ENCODE results near the gene XCL1.
A peak's percentile ranks its signal among the peaks of the same experiment; 100 is the strongest.

Gene XCL1

GRCh38 chr1:168607872-168608428, 31.5 kb downstream of the XCL1 start:
- DNase-seq: no peak

DNA sequence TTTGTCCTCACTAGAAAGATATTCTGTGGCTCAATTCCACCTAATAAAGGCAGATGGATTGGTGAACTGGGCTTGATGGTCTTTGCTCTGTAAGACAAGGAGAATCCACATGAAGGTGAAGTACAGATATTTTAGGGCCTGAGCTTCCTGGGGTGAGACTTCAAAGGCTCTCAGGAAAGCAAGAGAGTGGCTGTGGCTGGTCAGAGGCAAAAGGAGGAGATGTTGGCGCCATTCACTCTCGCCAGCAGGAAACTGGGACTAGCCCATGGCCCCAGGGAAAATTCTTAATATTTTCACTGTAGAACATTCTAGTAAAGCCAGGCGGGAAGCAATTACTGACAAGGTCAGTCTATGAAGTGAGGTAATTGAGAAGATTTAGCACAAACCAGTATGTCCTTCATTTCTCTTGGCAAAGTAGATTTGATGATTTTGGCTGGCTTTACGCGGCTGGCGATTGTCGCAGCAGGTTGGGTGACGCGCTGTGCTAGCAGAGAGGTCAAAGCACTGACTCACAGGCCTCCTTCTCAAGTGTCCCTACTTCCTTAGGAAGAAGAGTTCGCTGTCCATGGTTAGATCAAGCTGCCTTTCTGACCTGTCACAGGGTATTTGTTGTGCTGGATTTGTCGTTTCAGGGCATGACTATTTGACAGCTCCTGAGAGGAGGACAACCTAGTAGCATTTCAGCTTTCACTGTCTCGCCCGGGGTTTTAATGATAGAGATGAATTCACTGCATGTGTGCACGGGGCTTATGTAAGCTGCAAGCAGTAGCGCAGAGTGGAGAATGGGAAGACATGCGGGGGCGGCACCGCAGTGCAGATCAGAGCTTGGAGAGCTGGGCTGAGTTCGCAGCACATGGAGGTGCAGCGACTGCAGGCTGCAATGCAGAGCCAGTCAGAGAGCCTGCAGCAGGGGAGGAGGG, 32.7 kb downstream of the XCL1 start:
- DNase-seq: no peak

- no peak for DNase-seq
Observed at GRCh38 chr1:168609741-168610510, 33.5 kb downstream of the XCL1 start.

DNA sequence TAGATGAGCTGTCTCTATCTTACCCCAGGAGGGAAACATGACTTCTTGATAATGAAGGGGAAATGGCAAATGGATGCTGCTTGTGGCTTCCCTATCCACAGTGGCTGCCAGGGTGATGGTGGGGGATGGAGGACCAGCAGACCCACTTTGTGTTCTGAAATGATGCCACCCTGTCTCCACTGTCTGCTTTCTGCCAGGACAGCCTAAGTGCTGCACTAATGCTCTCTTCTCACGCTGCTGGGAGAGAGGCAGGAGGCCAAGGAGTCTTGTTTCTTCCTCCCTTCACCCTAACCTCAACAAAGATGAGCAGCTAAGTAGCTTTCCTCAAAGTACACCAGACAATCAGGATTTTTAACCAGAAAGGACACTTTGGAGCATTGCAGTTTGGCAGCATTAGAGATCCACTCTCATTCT, 36.6 kb downstream of the XCL1 start:
- DNase-seq: no peak

GRCh38 chr1:168613691-168614231, 37.4 kb downstream of the XCL1 start:
- DNase-seq: peak; percentile 78

- DNase-seq: no peak
Observed at GRCh38 chr1:168614235-168614634, 37.8 kb downstream of the XCL1 start.

DNA sequence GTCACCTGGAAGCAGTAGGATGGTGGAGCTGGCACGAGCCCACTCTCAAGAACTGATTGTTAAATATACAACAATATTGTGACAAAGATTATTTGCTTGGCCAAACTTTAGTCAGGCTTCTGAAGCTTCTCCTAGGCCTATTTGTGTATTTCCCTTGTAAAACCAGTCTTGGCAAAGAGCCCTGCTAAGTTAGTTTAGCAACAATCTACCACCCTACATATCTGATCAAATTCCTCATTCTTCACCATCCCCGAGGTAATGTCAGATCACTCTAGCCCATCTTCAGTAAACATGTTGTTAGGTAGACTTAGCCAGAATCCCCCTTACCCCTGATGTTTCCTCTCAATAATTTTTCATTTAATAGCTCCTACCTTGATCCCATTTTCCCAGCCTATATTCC, 39.6 kb downstream of the XCL1 start:
- DNase-seq: no peak

GRCh38 chr1:168617974-168618750, 41.8 kb downstream of the XCL1 start:
- DNase-seq: no peak

- DNase-seq: no peak
Observed at GRCh38 chr1:168618886-168619285, 42.5 kb downstream of the XCL1 start.

- DNase-seq: no peak
Observed at GRCh38 chr1:168621356-168621755, 45.0 kb downstream of the XCL1 start.

DNA sequence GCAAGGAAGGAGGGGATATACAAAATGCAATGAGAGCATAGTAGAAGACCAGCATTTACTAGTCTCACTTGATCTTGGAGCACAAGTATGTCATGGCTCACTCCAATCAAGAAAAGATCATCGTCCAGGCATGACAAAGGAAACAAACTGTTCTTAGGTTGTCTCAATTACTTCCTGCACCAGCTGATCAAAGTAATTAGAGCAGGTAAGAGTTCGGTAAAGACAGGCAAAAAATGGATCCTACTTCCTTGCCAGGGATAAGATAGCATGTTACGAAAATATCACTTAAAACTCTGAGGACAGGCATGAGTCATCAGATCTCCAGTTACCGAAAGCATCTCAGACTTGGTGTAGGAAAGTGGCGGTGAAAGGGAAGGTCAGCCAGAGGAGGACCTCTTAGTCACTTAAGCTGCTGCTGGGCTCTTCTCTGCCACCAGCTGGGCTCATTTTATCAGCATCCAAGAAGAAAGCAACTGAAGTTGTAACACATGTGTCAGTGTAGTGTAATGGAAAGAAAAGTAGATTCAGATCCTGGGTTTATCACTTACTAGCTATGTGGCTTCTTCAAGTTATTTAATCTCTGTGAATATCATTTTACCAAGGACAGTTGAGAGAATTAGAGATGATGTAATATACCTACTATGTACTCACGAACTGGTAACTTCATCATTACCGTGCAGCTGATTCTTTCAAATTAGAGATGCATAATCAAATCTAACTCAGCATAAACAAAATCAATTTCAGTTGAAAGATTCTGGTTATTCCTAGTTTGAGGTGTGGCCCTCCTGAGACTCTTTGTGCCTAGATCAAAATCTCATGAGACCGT, 46.8 kb downstream of the XCL1 start:
- DNase-seq: no peak

- no peak for DNase-seq
Observed at GRCh38 chr1:168623831-168624230, 47.4 kb downstream of the XCL1 start.

DNA sequence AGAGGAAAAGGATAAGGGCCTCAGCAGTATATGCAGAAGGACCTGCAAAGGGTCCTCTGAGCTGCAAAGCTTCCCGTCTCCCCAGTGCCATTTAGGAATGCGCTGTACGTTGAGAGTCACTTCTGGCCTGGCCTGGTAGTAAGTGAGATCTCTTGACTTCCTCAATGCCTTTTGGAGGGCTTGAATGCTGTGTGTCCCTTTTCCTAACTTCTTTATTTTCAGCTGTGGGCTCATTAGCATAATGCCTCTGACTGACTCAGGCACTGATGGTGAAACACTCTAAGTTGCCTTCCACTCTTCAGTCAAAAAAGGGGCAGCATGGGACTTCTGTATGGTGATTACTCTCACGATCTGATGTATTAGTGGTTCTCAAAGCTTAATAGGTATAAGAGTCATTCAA, 49.9 kb downstream of the XCL1 start:
- DNase-seq: no peak

DNA sequence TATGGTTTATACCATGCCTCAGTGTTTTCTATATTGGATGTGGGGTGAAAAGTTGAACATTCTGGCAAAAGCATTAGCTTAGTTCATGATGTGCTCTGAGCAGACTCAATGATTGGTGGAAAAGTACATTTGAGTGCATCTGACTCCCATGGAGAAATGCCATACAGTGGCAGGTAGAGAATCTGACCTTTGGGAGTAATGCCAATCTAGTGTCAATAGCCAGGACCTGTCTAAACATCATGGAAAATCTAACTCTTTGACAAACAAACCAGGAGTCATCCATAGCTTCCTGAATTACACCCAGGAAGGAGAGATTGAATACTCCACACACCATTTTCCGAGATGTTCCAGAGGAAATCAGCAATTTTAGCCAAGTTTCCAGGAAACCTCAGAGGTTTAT, 51.0 kb downstream of the XCL1 start:
- no peak for DNase-seq

GRCh38 chr1:168628807-168629206, 52.4 kb downstream of the XCL1 start:
- no peak for DNase-seq

DNA sequence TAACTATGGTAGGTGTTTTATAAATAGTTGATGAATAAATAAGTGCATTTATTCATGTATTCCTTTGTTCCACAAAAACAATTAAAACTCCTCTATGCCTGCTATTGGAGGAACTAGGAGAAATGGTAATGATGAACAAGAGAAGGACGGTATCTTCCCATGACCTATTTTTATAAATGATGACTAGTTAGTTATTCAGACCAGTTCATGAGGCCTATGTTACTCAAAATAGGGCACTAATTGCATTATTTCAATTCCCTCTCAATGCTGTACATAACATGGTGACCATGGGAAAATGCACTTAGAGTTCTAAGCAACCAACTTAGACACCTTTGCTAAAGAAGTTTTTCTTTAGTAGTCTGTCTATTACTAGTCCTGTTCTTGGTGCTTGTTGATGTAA, 53.1 kb downstream of the XCL1 start:
- no peak for DNase-seq

All from NCI-H2171 (cell line).